T-helper 2 cell treated with Interferon-gamma antibody and Interleukin-4, amounts not matched to agents 100 ng/mL and 5 ng/mL, for 36 hours (primary cell): ENCODE data around the gene TMED6. TPM values are rescaled to one million over a fixed set of nuclear protein-coding genes. Genes with fewer than 3 reads are reported as not detected.
"Not testable (repeated sequence)": the region's sequence is repeated elsewhere in the genome, so short reads cannot be mapped to it uniquely, and the experiment has no call there.

Source experiments
- intact Hi-C: fragments of 100-400 bp; cut with micrococcal nuclease; formaldehyde crosslinking; loops from one replicate; pipeline ENCODE4 v1.15.1; 2023
- total RNA-seq: library from RNA; stranded (reverse); gene quantifications from 2 replicates; pipeline ENCODE4 v1.2.3, GENCODE V29; 2022

The TMED6 gene
- total RNA-seq, 1 donor from 2014 or later, result 1.8 TPM

GRCh38 chr16:69363281-69363717, 11.7 kb upstream of the TMED6 start:
- intact Hi-C loops, result no loop called here

GRCh38 chr16:69360070-69360469, 8.5 kb upstream of the TMED6 start:
- intact Hi-C loops, result not testable (repeated sequence)

GRCh38 chr16:69350536-69351133, 951 bp downstream of the TMED6 start:
- intact Hi-C loops, result no loop called here

GRCh38 chr16:69349536-69349935, 2.0 kb downstream of the TMED6 start:
- intact Hi-C loops, result no loop called here

GRCh38 chr16:69348222-69348621, 3.4 kb downstream of the TMED6 start:
- intact Hi-C loops, result no loop called here

GRCh38 chr16:69346683-69347082, 4.9 kb downstream of the TMED6 start:
- intact Hi-C loops, result no loop called here

GRCh38 chr16:69345923-69346322, 5.7 kb downstream of the TMED6 start:
- intact Hi-C loops, result no loop called here

GRCh38 chr16:69344171-69344570, 7.4 kb downstream of the TMED6 start:
- intact Hi-C loops, result no loop called here

GRCh38 chr16:69340095-69340644, 11.4 kb downstream of the TMED6 start:
- intact Hi-C loops, result no loop called here

- intact Hi-C loops, result loop anchor here (1.0 to 2.0 kb wide), 4 partner anchors 9 to 153 kb away; partner anchors contain the start of genes PDF, SNTB2 and VPS4A
Observed at GRCh38 chr16:69339289-69340094, 12.1 kb downstream of the TMED6 start, which contains the start of the genes COG8 and NIP7. Gene COG8 (minus strand): TSS chr16:69339564. CDS start chr16:69339552, 12 bp downstream. Gene NIP7 (plus strand): TSS chr16:69339772. CDS start chr16:69339830, 58 bp downstream.

- intact Hi-C loops, result loop anchor here (1.0 to 2.0 kb wide), 4 partner anchors 8 to 152 kb away; partner anchors contain the start of genes PDF, SNTB2 and VPS4A
Observed at GRCh38 chr16:69338557-69339288, 12.9 kb downstream of the TMED6 start.

- intact Hi-C loops, result no loop called here
Observed at GRCh38 chr16:69334696-69335095, 16.9 kb downstream of the TMED6 start.

- intact Hi-C loops, result loop anchor here (1.0 to 2.0 kb wide), 4 partner anchors 9 to 94 kb away; partner anchors contain the start of genes COG8, CYB5B, NIP7 and VPS4A
Observed at GRCh38 chr16:69330286-69331109, 21.1 kb downstream of the TMED6 start, which contains the start of gene PDF. Gene PDF (minus strand): TSS chr16:69330588. CDS start chr16:69330570, 18 bp downstream.

GRCh38 chr16:69329369-69330285, 22.0 kb downstream of the TMED6 start:
- intact Hi-C loops, result loop anchor here (1.0 to 2.0 kb wide), 4 partner anchors 10 to 95 kb away; partner anchors contain the start of genes COG8, CYB5B, NIP7 and VPS4A

GRCh38 chr16:69328854-69329316, 22.7 kb downstream of the TMED6 start:
- intact Hi-C loops, result no loop called here

- intact Hi-C loops, result no loop called here
Observed at GRCh38 chr16:69327585-69328310, 23.8 kb downstream of the TMED6 start.

- intact Hi-C loops, result no loop called here
Observed at GRCh38 chr16:69326172-69326873, 25.3 kb downstream of the TMED6 start.

GRCh38 chr16:69325784-69326171, 25.8 kb downstream of the TMED6 start:
- intact Hi-C loops, result no loop called here
